ENCODE measurements around the gene DSCAM.

DNA sequence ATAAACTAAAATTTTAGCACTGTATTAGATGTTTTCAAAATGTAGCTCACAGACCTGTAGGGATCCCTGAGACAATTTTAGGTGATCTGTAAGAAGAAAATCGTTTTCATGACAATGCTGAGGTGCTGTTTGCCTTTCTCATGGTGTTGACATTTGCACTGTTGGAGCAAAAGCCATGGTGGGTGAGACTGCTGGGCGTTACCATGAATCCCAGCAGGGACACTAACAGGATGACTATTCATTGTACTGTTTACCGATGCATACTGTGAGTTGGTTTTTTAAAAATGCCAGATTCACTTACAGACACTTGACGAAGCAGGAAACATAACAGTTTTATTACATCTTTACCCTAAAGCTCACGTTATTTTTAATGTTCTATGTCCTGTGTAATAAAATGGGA, 511.3 kb downstream of the DSCAM start:
- TF ChIP-seq, protein P1, sequence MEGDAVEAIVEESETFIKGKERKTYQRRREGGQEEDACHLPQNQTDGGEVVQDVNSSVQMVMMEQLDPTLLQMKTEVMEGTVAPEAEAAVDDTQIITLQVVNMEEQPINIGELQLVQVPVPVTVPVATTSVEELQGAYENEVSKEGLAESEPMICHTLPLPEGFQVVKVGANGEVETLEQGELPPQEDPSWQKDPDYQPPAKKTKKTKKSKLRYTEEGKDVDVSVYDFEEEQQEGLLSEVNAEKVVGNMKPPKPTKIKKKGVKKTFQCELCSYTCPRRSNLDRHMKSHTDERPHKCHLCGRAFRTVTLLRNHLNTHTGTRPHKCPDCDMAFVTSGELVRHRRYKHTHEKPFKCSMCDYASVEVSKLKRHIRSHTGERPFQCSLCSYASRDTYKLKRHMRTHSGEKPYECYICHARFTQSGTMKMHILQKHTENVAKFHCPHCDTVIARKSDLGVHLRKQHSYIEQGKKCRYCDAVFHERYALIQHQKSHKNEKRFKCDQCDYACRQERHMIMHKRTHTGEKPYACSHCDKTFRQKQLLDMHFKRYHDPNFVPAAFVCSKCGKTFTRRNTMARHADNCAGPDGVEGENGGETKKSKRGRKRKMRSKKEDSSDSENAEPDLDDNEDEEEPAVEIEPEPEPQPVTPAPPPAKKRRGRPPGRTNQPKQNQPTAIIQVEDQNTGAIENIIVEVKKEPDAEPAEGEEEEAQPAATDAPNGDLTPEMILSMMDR (IDR thresholded peaks at IDR 0.05) = no peak
- TF ChIP-seq POLR2A (IDR thresholded peaks at IDR 0.05) = no peak
